HepG2 (cell line): ENCODE results near the gene RILP. TPM values are rescaled to one million over a fixed set of nuclear protein-coding genes. Genes with fewer than 3 reads are reported as not detected.

Experiments used
- ATAC-seq: fragments of 200-7000 bp; cut with Tn5 transposase; 3 replicates; pipeline ENCODE4 v1.9.1; 2020; ENCODE audit warnings: mild to moderate bottlenecking, moderate library complexity
- BruUV-seq: library from RNA; stranded (reverse); fragments of 400-500 nt; replicated peaks from 2 replicates; lab custom pipeline; 2021; lab: Mats Ljungman, UMichigan
- CTCF ChIA-PET: fragments of 300-600 bp; formaldehyde crosslinking; extraction: SDS; loops from one replicate; lab custom pipeline; 2021; ENCODE audit warnings: low total read pairs, inconsistent platforms, low intra/inter-chr PET ratio; lab: Yijun Ruan, JAX
- POLR2A ChIA-PET: fragments of 350-600 bp; sonication (Branson Sonifier 250); formaldehyde crosslinking; loops from one replicate; lab custom pipeline; 2020; ENCODE audit warnings: antibody characterized with exemption, inconsistent platforms; lab: Yijun Ruan, JAX
- DNase-seq: peaks from one replicate; pipeline ENCODE4 v3.0.0-alpha.2; 2015; ENCODE audit warnings: low spot score
- FAIRE-seq: peaks from 3 replicates; lab custom pipeline; 2011; peaks lifted over from hg19 to GRCh38; lab: Jason Lieb, UNC
- H2AFZ ChIP-seq: one replicate; pipeline ENCODE4 v1.6.1; 2011; ENCODE audit warnings: low read length, inconsistent platforms
- H3K27ac ChIP-seq: fragments of 300-600 bp; 3 replicates; pipeline ENCODE4 v1.8.0; 2011; ENCODE audit warnings: mixed run types, mild to moderate bottlenecking, mixed read lengths, low read length, inconsistent platforms; ENCODE audit not compliant: insufficient read depth; ENCODE audit errors: extremely low read length
- H3K27me3 ChIP-seq, 2 experiments: fragments of 200-600 bp in 1 of 2; 2 replicates in 1 of 2; 3 replicates in 1 of 2; pipeline versions ENCODE4 v1.6.0 to v1.8.0; 2011; ENCODE audit warnings: low read length in 2 of 2, mild to moderate bottlenecking in 2 of 2, moderate library complexity in 2 of 2, inconsistent platforms in 1 of 2; ENCODE audit not compliant: insufficient read depth in 2 of 2, control insufficient read depth in 1 of 2
- H3K36me3 ChIP-seq, 2 experiments: fragments of 200-600 bp in 1 of 2; replicated peaks in 1 of 2; 2 replicates in 1 of 2; 3 replicates in 1 of 2; pipeline versions ENCODE4 v1.5.1 to v1.8.0; 2011; ENCODE audit warnings: low read length in 2 of 2, inconsistent platforms in 1 of 2; ENCODE audit not compliant: insufficient read depth in 2 of 2, control insufficient read depth in 1 of 2
- H3K4me1 ChIP-seq: 2 replicates; pipeline ENCODE4 v1.5.1; 2012; ENCODE audit warnings: low read length, inconsistent platforms; ENCODE audit not compliant: insufficient read depth
- H3K4me2 ChIP-seq: 2 replicates; pipeline ENCODE4 v1.6.0; 2011; ENCODE audit warnings: low read depth, low read length, inconsistent platforms
- H3K4me3 ChIP-seq, 3 experiments: fragments of 200-600 bp in 1 of 3; sonication (generic), shearing (Covaris generic) in 1 of 3; replicated peaks in 1 of 3; 2 replicates each; pipeline ENCODE4 v1.5.1; 2011 to 2016; ENCODE audit warnings: low read length in 3 of 3, inconsistent platforms in 2 of 3, low read depth in 2 of 3, mild to moderate bottlenecking in 2 of 3, control low read depth in 1 of 3, mixed read lengths in 1 of 3; ENCODE audit not compliant: insufficient read depth in 1 of 3
- H3K79me2 ChIP-seq: one replicate; pipeline ENCODE4 v1.6.1; 2011; ENCODE audit warnings: low read length, inconsistent platforms; ENCODE audit not compliant: insufficient read depth
- H3K9ac ChIP-seq: 2 replicates; pipeline ENCODE4 v1.6.0; 2011; ENCODE audit warnings: mild to moderate bottlenecking, low read depth, low read length, inconsistent platforms; ENCODE audit not compliant: insufficient read depth
- H3K9me3 ChIP-seq: 2 replicates; pipeline ENCODE4 v1.5.1; 2012; ENCODE audit warnings: mild to moderate bottlenecking, low read length
- H4K20me1 ChIP-seq: 2 replicates; pipeline ENCODE4 v1.6.0; 2011; ENCODE audit warnings: inconsistent platforms, mild to moderate bottlenecking, low read length, moderate library complexity; ENCODE audit not compliant: insufficient read depth
- GMEB1 ChIP-seq: sonication (generic); formaldehyde crosslinking; IDR thresholded peaks from 2 replicates; pipeline ENCODE4 v1.5.1; 2020; ENCODE audit warnings: missing genetic modification reagents, mild to moderate bottlenecking, borderline replicate concordance
- MLLT10 ChIP-seq: sonication (generic); formaldehyde crosslinking; IDR thresholded peaks from 2 replicates; pipeline ENCODE4 v1.4.0; 2020; ENCODE audit warnings: missing genetic modification reagents
- RBFOX2 ChIP-seq: fragments of 200-400 bp; formaldehyde crosslinking; IDR thresholded peaks from 2 replicates; pipeline ENCODE4 v1.6.1; 2017; ENCODE audit warnings: low read depth, mild to moderate bottlenecking, low read length
- ZMYM3 ChIP-seq: sonication (generic); formaldehyde crosslinking; IDR thresholded peaks from 2 replicates; pipeline ENCODE4 v1.5.1; 2020; ENCODE audit warnings: mild to moderate bottlenecking, missing genetic modification reagents
- WGBS: methylation state at CpG from one replicate; pipeline ENCODE4 v1.1.6; 2017; ENCODE audit warnings: low lambda C conversion rate; 5-methylcytosine and 5-hydroxymethylcytosine counted together
- in situ Hi-C: cut with HindIII; loops from 2 replicates; pipeline ENCODE4 v1.10.0; 2017; ENCODE audit warnings: low pct_unique_long_range_greater_than_20kb; ENCODE audit not compliant: extremely low pct_ligation_motif_present
- intact Hi-C: fragments of 100-400 bp; cut with micrococcal nuclease; formaldehyde crosslinking; loops from one replicate; pipeline ENCODE4 v1.10.0; 2022; ENCODE audit not compliant: unreplicated experiment
- polyA plus RNA-seq, 8 experiments: library from polyadenylated mRNA; depleted of rRNA in 3 of 8; stranded (reverse) in 7 of 8; unstranded in 1 of 8; fragments of >200 nt; fragmentation: Illumina TruSeq in 4 of 8; extraction: Trizol in 4 of 8; gene quantifications; 2 replicates each; pipeline versions ENCODE4 v1.2.1 to v1.2.3, GENCODE V29; 2011 to 2016; ENCODE audit warnings: low read depth in 4 of 8, missing spikeins in 1 of 8, mixed read lengths in 1 of 8; ENCODE audit not compliant: insufficient read depth in 1 of 8
- total RNA-seq, 5 experiments: library from RNA; depleted of rRNA; stranded (reverse); fragments of >200 nt; fragmentation: Illumina TruSeq; extraction: Trizol; gene quantifications; 2 replicates each; pipeline ENCODE4 v1.2.3, GENCODE V29; 2016; ENCODE audit warnings: low read depth in 1 of 5

The RILP gene
- total and polyA plus RNA-seq, 2 of the 13 experiments (the other 11 are each of a cell fraction or from before 2014, with no cell fraction given), result 6.6 to 8.1 TPM

GRCh38 chr17:1683459-1683858 lies 33.8 kb upstream of the RILP start (continued):
- TF ChIP-seq GMEB1, result no peak
- TF ChIP-seq MLLT10, result no peak

- Histone ChIP-seq H2AFZ (no peak overlapping the region), H3K27me3 (no peaks in the 10 kb centered on the region), H3K4me2 (no peak overlapping the region), H3K9ac (no peak overlapping the region), H3K4me3 (no peak overlapping the region), H3K79me2 (no peaks in the 10 kb centered on the region), H3K27ac (no peak overlapping the region), H3K9me3 (no peaks in the 10 kb centered on the region), H4K20me1 (peaks cover 3% of the 10 kb centered on the region; the same call in 1 of the 2 replicates), H3K36me3 (peaks cover 63 to 92% of the 10 kb centered on the region in 2 experiments), H3K4me1 (no peaks in the 10 kb centered on the region)
- ChIA-PET CTCF (no interaction called here), POLR2A (no interaction called here)
- ATAC-seq (no peak), FAIRE-seq (no peak), DNase-seq (no peak)
- in situ Hi-C loops (no loop called here), intact Hi-C loops (no loop called here)
- TF ChIP-seq ZMYM3 (CRISPR knock-in tag), result no peak
- 0 out of 2 replicates have a peak, but pooled peaks have one; percentile 27 for TF ChIP-seq RBFOX2
- over 99% methylated on average over 13 of the region's 13 CpGs for WGBS
- no TSS peak for BruUV-seq
Measured at GRCh38 chr17:1676401-1676800, 26.7 kb upstream of the RILP start.
